Dedifferentiated amniotic fluid mesenchymal stem cell (primary cell): ENCODE measurements around the gene SHC3.
"Not testable (repeated sequence)": the region's sequence is repeated elsewhere in the genome, so short reads cannot be mapped to it uniquely, and the experiment has no call there.

ENCODE experiments used
- DNase-seq: peaks from one replicate; pipeline ENCODE4 v3.0.0-alpha.2; 2016; ENCODE audit errors: extremely low spot score

SHC3 gene

GRCh38 chr9:89177944-89178829, at the start of gene SHC3:
Gene SHC3 (minus strand): TSS chr9:89178818. CDS start chr9:89178460, 358 bp downstream.
- no peak for DNase-seq

- no peak for DNase-seq
Measured at GRCh38 chr9:89225991-89226471, 47.4 kb upstream of the SHC3 start.

GRCh38 chr9:89225587-89225986, 47.0 kb upstream of the SHC3 start:
- peak; percentile 60 for DNase-seq

GRCh38 chr9:89225036-89225435, 46.4 kb upstream of the SHC3 start:
- no peak for DNase-seq

- no peak for DNase-seq
Measured at GRCh38 chr9:89224633-89225032, 46.0 kb upstream of the SHC3 start.

GRCh38 chr9:89223396-89223977, 44.9 kb upstream of the SHC3 start:
- DNase-seq, result peak; percentile 44

- no peak for DNase-seq
Measured at GRCh38 chr9:89219637-89220036, 41.0 kb upstream of the SHC3 start.

GRCh38 chr9:89218040-89218928, 39.7 kb upstream of the SHC3 start:
- no peak for DNase-seq

GRCh38 chr9:89215342-89215741, 36.7 kb upstream of the SHC3 start:
- no peak for DNase-seq

- peak; percentile 35 for DNase-seq
Measured at GRCh38 chr9:89213396-89213880, 34.8 kb upstream of the SHC3 start.

GRCh38 chr9:89212171-89212570, 33.6 kb upstream of the SHC3 start:
- DNase-seq, result no peak

- DNase-seq, result not testable (repeated sequence)
Measured at GRCh38 chr9:89209311-89209710, 30.7 kb upstream of the SHC3 start.

GRCh38 chr9:89207026-89207425, 28.4 kb upstream of the SHC3 start:
- no peak for DNase-seq

GRCh38 chr9:89204801-89205200, 26.2 kb upstream of the SHC3 start:
- DNase-seq, result no peak

- DNase-seq, result no peak
Measured at GRCh38 chr9:89195131-89195797, 16.6 kb upstream of the SHC3 start.

GRCh38 chr9:89194421-89195130, 16.0 kb upstream of the SHC3 start:
- no peak for DNase-seq

- DNase-seq, result no peak
Measured at GRCh38 chr9:89191004-89191403, 12.4 kb upstream of the SHC3 start.

- no peak for DNase-seq
Measured at GRCh38 chr9:89189215-89189614, 10.6 kb upstream of the SHC3 start.

GRCh38 chr9:89187950-89188349, 9.3 kb upstream of the SHC3 start:
- DNase-seq, result no peak

GRCh38 chr9:89187541-89187940, 8.9 kb upstream of the SHC3 start:
- no peak for DNase-seq

- no peak for DNase-seq
Measured at GRCh38 chr9:89186960-89187359, 8.3 kb upstream of the SHC3 start.
